Stimulated activated CD4-positive, alpha-beta T cell treated with anti-CD3 and anti-CD28 coated beads, Interleukin-15, amount 100 ng/mL, for 24 hours (primary cell): ENCODE results near the gene FBXL19.

Experiments used
- DNase-seq: peaks from one replicate; pipeline ENCODE4 v3.0.0-alpha.2; 2020

Gene FBXL19

DNA sequence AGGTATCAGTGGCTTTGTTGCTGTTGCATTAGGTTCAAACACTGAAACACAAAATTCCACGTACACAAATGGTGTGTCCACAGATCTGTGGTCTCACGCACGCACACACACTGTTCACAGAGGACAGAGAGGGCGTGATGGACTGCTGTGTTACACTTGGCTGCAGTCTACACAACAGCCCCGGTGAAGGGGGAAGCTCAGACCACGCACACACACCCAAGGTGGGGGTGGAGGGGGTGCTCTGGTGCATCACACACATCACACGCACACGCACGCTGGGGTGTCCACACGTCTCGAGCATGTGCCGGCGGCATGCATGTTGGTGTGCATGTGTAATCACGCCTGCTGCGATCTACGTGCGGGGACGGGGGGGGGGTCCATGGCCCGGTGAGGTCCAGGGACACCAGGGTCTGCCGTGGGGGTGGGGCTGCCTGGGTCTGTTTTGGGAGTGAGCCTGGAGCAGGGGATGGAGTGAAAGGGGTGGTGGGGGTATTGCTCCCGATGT is 69.0 kb downstream of the FBXL19 start:
- no peak for DNase-seq

DNA sequence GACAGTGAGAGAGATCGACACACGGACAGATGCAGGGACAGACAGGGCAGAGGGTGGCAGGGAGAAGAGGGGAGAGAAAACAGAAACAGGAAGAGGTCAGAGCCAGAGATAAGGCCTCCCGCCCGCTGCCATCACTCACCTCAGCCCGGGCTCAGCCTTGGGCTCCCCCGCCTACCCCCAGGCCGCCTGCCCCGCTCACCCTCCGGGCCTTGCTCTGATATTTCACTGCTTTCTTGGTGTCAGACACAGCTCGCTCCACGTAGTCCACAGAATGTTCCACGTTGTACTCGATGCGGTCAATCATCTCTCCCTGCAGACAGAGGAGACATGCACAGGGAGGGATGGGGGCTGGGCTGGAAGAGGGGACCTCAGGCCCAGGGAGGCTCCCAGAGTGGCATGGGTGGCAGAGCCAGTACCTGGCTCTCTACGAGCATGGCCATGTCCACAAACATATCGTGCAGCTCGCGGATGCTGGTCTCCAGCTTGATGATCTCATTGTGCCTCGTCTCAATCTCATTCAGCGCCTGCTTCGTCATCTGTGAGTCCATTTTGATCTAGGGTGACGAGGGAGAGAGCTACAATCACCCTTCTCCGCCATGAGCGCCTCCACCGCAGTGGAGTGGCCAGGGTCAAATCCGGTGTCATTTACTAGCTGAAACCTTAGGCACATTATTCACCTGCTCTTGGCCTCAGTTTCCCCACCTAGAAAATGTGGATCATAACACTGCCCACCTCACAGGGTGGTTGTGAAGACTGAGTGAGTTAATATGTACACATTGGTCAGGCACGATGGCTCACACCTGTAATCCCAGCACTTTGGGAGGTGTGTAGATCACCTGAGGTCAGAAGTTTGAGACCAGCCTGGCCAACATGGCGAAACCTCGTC is 69.8 kb downstream of the FBXL19 start:
- DNase-seq = no peak

DNA sequence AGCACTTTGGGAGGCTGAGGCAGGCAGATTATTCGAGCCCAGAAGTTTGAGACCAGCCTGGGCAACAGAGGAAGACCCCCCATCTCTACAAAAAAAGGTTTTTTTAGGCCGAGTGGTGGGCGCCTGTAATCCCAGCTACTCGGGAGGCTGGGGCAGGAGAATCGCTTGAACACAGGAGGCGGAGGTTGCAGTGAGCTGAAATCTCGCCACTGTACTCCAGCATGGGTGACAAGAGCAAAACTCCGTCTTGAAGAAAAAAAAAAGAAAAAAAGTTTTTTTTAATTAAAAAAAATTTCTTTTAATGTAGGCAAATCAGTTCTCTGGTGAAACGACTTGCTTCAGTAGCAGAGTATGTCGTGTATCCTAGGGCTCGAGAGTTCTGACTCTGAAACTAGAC is 72.6 kb downstream of the FBXL19 start:
- DNase-seq = no peak

DNA sequence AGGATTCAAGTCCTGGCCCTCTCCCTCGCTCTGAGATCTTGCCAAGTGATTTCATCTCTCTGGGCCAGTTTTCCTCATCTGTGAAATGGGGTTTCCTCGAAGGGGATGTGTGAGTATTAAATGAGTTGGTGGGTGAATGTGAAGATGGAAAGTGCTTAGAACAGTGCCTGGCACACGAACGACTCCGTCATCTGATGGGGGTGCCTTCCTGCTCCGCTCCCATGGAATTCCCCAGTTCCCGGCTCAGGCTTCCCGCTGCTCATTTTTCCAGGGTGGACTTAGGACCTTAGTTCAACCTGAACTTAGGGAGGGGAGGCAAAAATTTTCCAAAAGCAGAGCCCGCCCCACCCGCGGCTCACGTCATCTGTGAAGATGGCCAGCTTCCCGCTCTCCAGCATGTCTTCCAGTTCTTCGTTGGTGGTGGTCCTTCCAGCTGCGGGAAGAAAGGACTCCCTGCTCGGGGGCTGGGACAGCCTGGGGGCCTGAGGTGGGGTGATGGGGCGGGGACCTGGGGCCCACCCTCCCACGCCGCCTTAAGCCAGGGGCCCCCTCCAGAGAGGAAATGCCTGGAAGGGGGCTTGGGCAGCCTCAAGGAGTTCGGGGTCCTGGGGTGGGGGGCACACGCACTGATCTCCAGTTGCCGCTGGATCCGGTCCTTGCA is 73.1 kb downstream of the FBXL19 start:
- no peak for DNase-seq

DNA sequence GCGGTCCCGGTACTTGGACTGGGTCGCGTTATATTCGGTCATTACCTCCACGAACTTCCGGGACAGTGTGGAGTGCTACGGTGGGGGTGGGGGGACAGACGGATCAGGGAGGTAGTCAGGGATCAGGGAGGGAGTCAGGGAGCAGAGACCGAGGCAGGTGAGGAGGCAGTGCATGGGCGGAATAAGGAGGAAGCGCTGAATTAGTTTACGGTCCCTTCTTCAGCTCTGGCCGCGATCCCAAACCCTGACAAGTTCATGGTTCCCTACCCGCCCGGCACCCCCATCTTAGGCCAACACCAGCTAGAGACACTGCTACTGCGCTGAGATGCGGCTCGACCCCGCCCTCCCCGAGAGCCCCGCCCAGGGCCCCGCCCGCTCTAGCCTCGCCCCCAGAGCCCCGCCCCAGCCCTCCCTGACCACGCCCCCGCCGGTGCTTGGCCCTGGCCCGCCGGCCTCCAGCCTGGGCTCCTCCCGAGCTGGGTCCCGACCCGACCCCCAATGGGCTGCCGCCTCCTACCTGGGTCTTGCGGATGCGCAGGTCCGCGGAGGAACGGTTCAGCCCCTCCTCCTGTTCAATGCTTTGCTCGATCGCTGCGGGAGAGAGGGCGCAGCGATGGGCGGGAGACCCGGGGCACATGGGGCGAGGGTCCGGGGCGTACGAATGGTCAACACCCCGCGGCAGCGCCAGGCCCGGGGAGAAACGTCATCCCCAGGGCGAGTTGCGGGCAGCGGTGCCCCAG is 73.8 kb downstream of the FBXL19 start:
- peak; percentile 87 for DNase-seq

DNA sequence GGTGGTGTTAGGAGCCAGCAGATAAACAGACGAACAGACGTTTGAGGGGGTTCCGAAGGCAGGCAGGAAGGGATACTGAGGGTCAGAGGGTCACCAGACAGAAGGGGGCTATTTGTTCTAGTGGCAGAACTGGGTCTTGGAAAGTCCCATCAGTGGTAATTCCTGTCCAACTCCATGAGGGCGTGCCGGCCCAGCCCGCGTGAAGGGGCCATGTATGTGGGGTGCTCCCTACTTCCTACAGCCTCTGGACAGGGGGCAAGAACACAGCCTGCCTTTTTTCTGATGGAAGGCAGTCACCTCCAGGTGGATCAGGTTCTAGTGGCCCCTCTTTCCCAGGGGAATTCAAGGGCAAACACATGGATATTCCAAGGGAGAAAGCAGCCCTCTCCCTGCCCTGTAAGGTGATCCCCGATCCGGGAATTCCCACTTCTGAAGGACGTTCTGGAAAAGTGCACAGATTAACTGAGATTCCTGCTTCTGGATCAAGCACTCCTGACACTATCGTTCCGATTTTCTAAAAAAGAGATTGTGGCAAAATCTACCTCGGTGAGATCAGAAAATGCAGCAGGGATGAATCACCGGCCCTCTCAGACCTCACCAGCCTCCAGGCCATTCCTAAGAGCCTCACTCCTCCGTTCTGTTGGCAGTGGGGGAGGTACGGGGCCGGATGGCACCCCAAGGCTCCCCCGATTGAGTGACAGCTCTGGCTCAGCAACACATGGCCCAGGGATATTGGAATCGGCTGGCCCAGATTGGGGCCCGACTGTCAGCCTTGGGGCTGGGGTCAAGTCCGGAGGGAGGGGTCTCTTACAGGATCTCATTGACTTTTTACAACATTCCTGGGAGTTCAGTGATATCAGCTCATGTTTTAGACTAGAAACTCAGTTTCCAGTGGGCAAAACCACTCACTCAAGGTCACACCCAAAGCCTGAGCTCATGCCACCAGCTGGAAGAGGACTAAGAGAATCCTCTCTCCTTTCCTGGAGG is 74.6 kb downstream of the FBXL19 start:
- no peak for DNase-seq
